A673 (cell line): Measurements from ENCODE around the gene BRCA1. TPM values are rescaled to one million over a fixed set of nuclear protein-coding genes. Genes with fewer than 3 reads are reported as not detected.
"Not testable (repeated sequence)": the region's sequence is repeated elsewhere in the genome, so short reads cannot be mapped to it uniquely, and the experiment has no call there.

Experiments
- BruUV-seq: library from RNA; stranded (reverse); fragments of 400-500 nt; replicated peaks from 2 replicates; lab custom pipeline; 2021; lab: Mats Ljungman, UMichigan
- CTCF ChIA-PET: fragments of 300-600 bp; sonication (Branson Sonifier 250); formaldehyde crosslinking; loops from one replicate; lab custom pipeline; 2022; ENCODE audit warnings: antibody characterized with exemption; lab: Charles Lee
- POLR2A ChIA-PET: fragments of 300-600 bp; sonication (Branson Sonifier 250); formaldehyde crosslinking; loops from one replicate; lab custom pipeline; 2022; ENCODE audit warnings: antibody characterized with exemption; ENCODE audit not compliant: low non-redundant PET; lab: Charles Lee
- DNase-seq: peaks from one replicate; pipeline ENCODE4 v3.0.0-alpha.2; 2015; ENCODE audit warnings: low spot score
- H3K27ac ChIP-seq: fragments of 200-600 bp; sonication (generic); 2 replicates; pipeline ENCODE4 v1.5.1; 2016; ENCODE audit warnings: mixed run types, low read depth, mild to moderate bottlenecking, mixed read lengths, antibody characterized with exemption, low read length; ENCODE audit not compliant: poor library complexity, severe bottlenecking
- H3K27me3 ChIP-seq: fragments of 200-600 bp; sonication (generic); replicated peaks from 2 replicates; pipeline ENCODE4 v1.6.1; 2017; ENCODE audit warnings: mixed run types, low read depth, mild to moderate bottlenecking, mixed read lengths, antibody characterized with exemption, low read length; ENCODE audit not compliant: insufficient read depth, poor library complexity
- H3K36me3 ChIP-seq: fragments of 200-600 bp; sonication (generic); 2 replicates; pipeline ENCODE4 v1.6.1; 2016; ENCODE audit warnings: mixed run types, mild to moderate bottlenecking, mixed read lengths, antibody characterized with exemption, low read length; ENCODE audit not compliant: insufficient read depth, poor library complexity, severe bottlenecking
- H3K4me1 ChIP-seq: fragments of 200-600 bp; sonication (generic); 2 replicates; pipeline ENCODE4 v1.6.1; 2017; ENCODE audit warnings: mixed run types, mild to moderate bottlenecking, mixed read lengths, antibody characterized with exemption, low read length; ENCODE audit not compliant: insufficient read depth, poor library complexity, severe bottlenecking
- H3K4me3 ChIP-seq: fragments of 200-600 bp; sonication (generic); 2 replicates; pipeline ENCODE4 v1.5.1; 2016; ENCODE audit warnings: low read depth, mixed run types, mild to moderate bottlenecking, mixed read lengths, low read length; ENCODE audit not compliant: poor library complexity, severe bottlenecking
- H3K9me3 ChIP-seq: fragments of 200-600 bp; sonication (generic); 2 replicates; pipeline ENCODE4 v1.6.1; 2016; ENCODE audit warnings: mixed run types, low read depth, mild to moderate bottlenecking, mixed read lengths, antibody characterized with exemption, low read length; ENCODE audit not compliant: poor library complexity, severe bottlenecking
- EZH2 ChIP-seq: fragments of 200-600 bp; sonication (generic); IDR thresholded peaks from 2 replicates; pipeline ENCODE4 v1.6.1; 2017; ENCODE audit warnings: borderline replicate concordance, low read depth, mild to moderate bottlenecking, mixed read lengths, antibody characterized with exemption, low read length; ENCODE audit not compliant: poor library complexity, severe bottlenecking
- intact Hi-C: fragments of 100-400 bp; cut with micrococcal nuclease; formaldehyde crosslinking; loops from one replicate; pipeline ENCODE4 v1.10.0; 2022; ENCODE audit not compliant: unreplicated experiment
- total RNA-seq: library from RNA; stranded (reverse); gene quantifications from 2 replicates; pipeline ENCODE4 v1.2.3, GENCODE V29; 2021
- TF ChIP-seq, protein P1 (sequence below): fragments of 300-800, 200-600 bp; sonication (generic); conservative IDR thresholded peaks from 2 replicates; pipeline ENCODE4 v1.5.1; 2017; ENCODE audit warnings: low read depth, mild to moderate bottlenecking, antibody characterized with exemption, low read length, moderate library complexity, mixed read lengths

BRCA1 gene
- total RNA-seq, 1 experiment from 2014 or later: 24.2 TPM

DNA sequence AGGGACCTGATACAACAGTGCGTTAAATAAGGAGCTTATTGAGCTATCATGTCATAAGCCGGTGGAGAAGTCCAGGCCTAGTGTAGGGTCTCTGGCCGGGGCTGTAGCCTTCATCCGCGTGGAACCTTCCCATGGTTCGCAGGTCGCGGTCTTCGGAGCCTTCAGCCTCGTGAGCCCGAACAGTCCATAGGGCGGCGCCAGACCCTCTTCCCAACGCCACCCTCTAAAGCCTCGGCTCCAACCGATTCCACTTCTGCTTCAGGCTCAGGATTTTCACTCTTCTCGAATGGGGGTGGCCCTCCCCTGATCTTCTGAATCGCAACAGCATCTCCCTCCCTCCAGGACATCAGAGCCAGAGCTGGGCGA is 10.3 kb upstream of the BRCA1 start:
- intact Hi-C loops: no loop called here
- Histone ChIP-seq H3K4me1 (no peaks in the 10 kb centered on the region), H3K27ac (no peak overlapping the region), H3K9me3 (no peaks in the 10 kb centered on the region), H3K27me3 (no peaks in the 10 kb centered on the region), H3K36me3 (no peaks in the 10 kb centered on the region), H3K4me3 (no peak overlapping the region)
- CTCF ChIA-PET: no interaction called here
- BruUV-seq: no TSS peak
- DNase-seq: no peak
- TF ChIP-seq, protein P1, sequence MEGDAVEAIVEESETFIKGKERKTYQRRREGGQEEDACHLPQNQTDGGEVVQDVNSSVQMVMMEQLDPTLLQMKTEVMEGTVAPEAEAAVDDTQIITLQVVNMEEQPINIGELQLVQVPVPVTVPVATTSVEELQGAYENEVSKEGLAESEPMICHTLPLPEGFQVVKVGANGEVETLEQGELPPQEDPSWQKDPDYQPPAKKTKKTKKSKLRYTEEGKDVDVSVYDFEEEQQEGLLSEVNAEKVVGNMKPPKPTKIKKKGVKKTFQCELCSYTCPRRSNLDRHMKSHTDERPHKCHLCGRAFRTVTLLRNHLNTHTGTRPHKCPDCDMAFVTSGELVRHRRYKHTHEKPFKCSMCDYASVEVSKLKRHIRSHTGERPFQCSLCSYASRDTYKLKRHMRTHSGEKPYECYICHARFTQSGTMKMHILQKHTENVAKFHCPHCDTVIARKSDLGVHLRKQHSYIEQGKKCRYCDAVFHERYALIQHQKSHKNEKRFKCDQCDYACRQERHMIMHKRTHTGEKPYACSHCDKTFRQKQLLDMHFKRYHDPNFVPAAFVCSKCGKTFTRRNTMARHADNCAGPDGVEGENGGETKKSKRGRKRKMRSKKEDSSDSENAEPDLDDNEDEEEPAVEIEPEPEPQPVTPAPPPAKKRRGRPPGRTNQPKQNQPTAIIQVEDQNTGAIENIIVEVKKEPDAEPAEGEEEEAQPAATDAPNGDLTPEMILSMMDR: no peak
- TF ChIP-seq EZH2: no peak
- POLR2A ChIA-PET: no interaction called here

DNA sequence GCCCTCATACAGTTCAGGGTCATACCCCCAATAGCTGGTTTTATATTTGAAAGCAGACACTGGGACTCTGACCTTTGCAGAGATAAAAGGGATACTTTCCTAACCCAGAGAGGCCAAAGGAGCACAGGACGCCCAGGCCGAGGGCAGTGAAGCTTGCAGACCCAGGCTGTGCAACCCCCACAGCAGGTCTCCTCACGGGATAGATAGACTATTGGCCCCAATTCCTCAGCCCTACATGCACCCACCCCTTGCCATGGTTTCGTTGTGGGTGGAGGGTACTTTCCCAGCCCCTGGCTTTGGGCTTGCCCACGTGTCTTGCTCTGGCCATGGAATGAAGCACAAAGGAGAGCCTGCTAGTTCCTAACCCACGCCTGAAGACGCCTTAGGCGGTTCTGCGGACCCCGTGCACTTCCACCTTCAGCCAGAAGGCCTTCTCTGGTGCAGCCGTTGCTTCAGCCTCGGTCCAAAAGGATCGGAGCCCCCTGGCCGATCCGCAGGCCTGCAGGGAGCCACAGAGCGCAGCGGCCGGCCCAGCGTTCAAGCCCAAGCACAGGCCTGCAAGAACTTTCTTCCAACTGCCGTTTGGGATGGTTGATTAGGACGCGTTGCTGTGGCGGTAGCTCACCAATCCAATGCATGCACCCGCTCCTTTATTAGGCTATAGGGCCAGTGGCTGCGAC is 9.8 kb upstream of the BRCA1 start:
- ChIA-PET CTCF (no interaction called here), POLR2A (no interaction called here)
- BruUV-seq: no TSS peak
- Histone ChIP-seq H3K4me1 (no peaks in the 10 kb centered on the region), H3K27ac (no peak overlapping the region), H3K9me3 (no peaks in the 10 kb centered on the region), H3K4me3 (no peak overlapping the region), H3K36me3 (no peaks in the 10 kb centered on the region), H3K27me3 (no peaks in the 10 kb centered on the region)
- no peak for TF ChIP-seq EZH2
- TF ChIP-seq, protein P1: no peak
- DNase-seq: no peak
- intact Hi-C loops: no loop called here

DNA sequence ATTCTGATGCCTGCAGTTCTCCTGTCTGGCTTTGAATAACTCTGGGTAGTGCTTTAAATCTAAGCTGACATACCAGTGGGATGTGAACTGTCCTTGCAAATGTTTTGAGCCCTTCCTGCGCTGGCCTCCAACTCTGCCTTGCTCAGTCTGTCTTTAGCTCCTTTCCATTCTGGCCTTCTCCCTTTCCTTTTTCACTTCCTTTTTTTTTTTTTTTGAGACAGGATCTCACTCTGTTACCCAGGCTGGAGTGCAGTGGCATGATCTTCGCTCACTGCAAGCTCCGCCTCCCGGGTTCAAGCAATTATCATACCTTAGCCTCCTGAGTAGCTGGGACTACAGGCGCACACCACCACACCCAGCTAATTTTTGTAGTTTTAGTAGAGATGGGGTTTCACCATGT is 8.3 kb upstream of the BRCA1 start:
- H3K27ac ChIP-seq, CTCF ChIA-PET, H3K4me3 ChIP-seq, intact Hi-C loops, H3K4me1 ChIP-seq, H3K27me3 ChIP-seq, H3K9me3 ChIP-seq, H3K36me3 ChIP-seq, DNase-seq, BruUV-seq: not testable (repeated sequence)
- POLR2A ChIA-PET: interaction anchor here (0.5 kb wide), 1 partner anchor 182 kb away, joined by 18 read pairs; no protein-coding TSS in a partner anchor

DNA sequence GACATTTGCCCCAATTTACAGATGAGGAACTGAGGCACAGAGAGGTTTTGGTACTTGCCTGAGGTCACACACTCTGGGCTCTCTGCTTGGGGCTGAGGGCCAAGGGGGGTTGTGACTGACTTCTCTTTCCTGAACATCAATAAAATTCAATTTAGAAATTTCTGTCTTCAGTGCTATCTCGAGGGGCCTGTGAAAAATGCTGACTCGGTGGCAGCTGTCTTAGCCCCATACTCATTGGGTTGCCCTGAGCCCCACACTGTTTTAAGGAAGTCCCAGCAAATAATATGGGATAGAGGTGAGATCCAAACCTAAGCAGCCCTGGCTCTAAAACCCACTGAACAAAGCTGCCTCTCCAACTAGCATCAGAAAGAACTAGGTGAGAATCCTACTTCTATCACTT is 7.0 kb upstream of the BRCA1 start:
- no peak overlapping the region for H3K27ac ChIP-seq
- no peaks in the 10 kb centered on the region for H3K27me3 ChIP-seq
- H3K36me3 ChIP-seq: no peaks in the 10 kb centered on the region
- no peak for DNase-seq
- H3K4me3 ChIP-seq: no peak overlapping the region
- H3K4me1 ChIP-seq: peaks cover 3% of the 10 kb centered on the region
- TF ChIP-seq EZH2: no peak
- TF ChIP-seq, protein P1: no peak
- ChIA-PET CTCF (no interaction called here), POLR2A (no interaction called here)
- intact Hi-C loops: no loop called here
- BruUV-seq: no TSS peak
- no peaks in the 10 kb centered on the region for H3K9me3 ChIP-seq
